GM10248 (cell line): Measurements from ENCODE around the gene PDE6B.

ENCODE experiments used
- CTCF ChIA-PET: fragments of 300-600 bp; sonication (Branson Sonifier 250); formaldehyde crosslinking; extraction: SDS; loops from one replicate; lab custom pipeline; 2021; ENCODE audit warnings: antibody characterized with exemption; lab: Yijun Ruan, JAX
- POLR2A ChIA-PET: fragments of 350-650 bp; sonication (Branson Sonifier 250); formaldehyde crosslinking; extraction: SDS; loops from one replicate; lab custom pipeline; 2020; ENCODE audit warnings: antibody characterized with exemption; lab: Yijun Ruan, JAX
- DNase-seq: peaks from one replicate; pipeline ENCODE4 v3.0.0; 2012; ENCODE audit errors: extremely low spot score
- TF ChIP-seq, protein P1 (sequence below): IDR thresholded peaks from 2 replicates; pipeline ENCODE4 v1.5.1; 2012; ENCODE audit warnings: mild to moderate bottlenecking, low read depth; ENCODE audit errors: extremely low read depth, missing control alignments, control extremely low read depth

The PDE6B gene

DNA sequence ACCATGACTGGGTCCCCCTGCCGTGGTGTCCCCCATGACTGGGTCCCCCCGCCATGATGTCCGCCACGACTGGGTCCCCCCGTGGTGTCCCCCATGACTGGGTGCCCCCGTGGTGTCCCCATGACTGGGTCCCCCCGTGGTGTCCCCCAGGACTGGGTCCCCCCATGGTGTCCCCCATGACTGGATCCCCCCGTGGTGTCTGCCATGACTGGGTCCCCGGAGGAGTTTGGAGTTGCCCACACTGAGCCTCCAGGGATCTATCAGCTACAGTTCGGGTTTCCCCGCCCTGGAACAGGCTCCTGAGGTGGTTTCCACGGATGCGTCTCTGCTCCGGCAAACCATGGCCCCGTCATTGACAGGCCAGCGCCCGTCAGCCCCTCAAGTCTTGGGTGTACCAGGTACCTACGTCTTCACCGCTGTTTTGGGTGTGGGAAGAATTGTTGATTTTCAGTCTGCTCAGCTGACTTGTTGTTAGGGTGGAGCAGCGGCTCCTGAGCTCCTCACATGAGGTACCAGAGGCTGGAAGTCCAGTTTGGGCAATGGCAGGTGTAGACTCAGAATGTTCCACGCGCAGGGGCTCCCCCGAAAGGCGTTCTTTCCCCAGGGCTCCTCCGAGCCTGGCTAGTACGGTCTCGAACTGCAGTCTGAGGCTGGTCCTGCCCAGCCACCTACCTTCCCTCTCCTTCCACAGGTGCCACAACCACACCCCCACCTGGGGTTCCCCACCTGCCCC, 8.3 kb upstream of the PDE6B start:
- POLR2A ChIA-PET: no interaction called here
- TF ChIP-seq, protein P1, sequence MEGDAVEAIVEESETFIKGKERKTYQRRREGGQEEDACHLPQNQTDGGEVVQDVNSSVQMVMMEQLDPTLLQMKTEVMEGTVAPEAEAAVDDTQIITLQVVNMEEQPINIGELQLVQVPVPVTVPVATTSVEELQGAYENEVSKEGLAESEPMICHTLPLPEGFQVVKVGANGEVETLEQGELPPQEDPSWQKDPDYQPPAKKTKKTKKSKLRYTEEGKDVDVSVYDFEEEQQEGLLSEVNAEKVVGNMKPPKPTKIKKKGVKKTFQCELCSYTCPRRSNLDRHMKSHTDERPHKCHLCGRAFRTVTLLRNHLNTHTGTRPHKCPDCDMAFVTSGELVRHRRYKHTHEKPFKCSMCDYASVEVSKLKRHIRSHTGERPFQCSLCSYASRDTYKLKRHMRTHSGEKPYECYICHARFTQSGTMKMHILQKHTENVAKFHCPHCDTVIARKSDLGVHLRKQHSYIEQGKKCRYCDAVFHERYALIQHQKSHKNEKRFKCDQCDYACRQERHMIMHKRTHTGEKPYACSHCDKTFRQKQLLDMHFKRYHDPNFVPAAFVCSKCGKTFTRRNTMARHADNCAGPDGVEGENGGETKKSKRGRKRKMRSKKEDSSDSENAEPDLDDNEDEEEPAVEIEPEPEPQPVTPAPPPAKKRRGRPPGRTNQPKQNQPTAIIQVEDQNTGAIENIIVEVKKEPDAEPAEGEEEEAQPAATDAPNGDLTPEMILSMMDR: no peak
- no peak for DNase-seq
- CTCF ChIA-PET: no interaction called here

- ChIA-PET CTCF (no interaction called here), POLR2A (no interaction called here)
- TF ChIP-seq, protein P1: no peak
- DNase-seq: no peak
Observed at GRCh38 chr4:617644-618641, 7.4 kb upstream of the PDE6B start.

- DNase-seq: no peak
- CTCF ChIA-PET: no interaction called here
- TF ChIP-seq, protein P1: no peak
- POLR2A ChIA-PET: no interaction called here
Observed at GRCh38 chr4:620201-620600, 5.2 kb upstream of the PDE6B start.

GRCh38 chr4:620851-621261, 4.5 kb upstream of the PDE6B start:
- TF ChIP-seq, protein P1: no peak
- DNase-seq: no peak
- ChIA-PET POLR2A (no interaction called here), CTCF (no interaction called here)

DNA sequence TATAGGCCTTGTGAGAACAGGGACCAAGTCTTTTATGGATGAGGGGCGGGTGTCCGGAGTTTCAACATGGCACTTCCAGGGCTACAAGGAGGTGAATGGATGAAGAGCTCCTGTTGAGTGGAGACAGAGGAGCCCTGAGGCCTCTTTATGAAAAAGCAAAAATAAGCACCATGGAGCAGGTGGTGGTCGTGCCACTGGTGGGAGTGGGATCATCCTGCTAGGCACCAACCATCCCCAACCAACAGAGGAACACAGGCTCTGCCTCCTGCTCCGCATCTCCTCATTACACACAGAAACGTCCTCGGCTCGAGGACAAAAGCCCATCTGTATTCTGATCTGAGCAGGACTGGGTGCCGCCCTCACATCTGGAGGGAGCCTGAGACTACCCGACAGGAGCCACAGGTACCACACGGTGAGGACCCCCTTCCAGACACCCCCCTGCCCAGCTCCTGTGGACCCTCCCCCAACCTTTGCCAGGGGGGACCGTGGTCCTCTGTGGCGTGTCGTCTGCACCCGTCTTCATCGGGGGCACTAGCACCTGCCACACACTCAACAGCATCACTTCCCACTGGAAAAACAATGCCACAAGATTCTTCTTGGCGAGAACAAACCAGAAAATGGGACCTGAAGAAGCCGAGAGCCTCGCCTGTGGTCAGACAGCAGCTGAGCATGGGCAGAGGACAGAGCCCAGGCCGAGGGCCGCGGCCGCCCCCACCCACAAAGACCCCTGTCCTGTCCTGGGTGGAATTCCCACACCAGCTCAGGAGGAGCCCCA, 3.9 kb upstream of the PDE6B start:
- DNase-seq: no peak
- ChIA-PET POLR2A (no interaction called here), CTCF (no interaction called here)
- TF ChIP-seq, protein P1: no peak
